Stimulated activated naive CD8-positive, alpha-beta T cell treated with anti-CD3 and anti-CD28 coated beads, Interleukin-15, amount 100 ng/mL, for 72 hours (primary cell): ENCODE results near the gene NOL12.
"Not testable (repeated sequence)": the region's sequence is repeated elsewhere in the genome, so short reads cannot be mapped to it uniquely, and the experiment has no call there.

ENCODE experiments used
- ATAC-seq: fragments of 150-1000 bp; cut with Tn5 transposase; 2 replicates; pipeline ENCODE4 v1.10.0; 2021; ENCODE audit warnings: mild to moderate bottlenecking, moderate library complexity
- DNase-seq, 2 donors: peaks; one replicate each; pipeline ENCODE4 v3.0.0; 2021 to 2022
- H3K27ac Mint-ChIP-seq, 2 donors: one replicate each; pipeline ENCODE4 v1.8.0; 2022; ENCODE audit warnings: mild to moderate bottlenecking in 2 of 2, mixed read lengths in 2 of 2, moderate library complexity in 2 of 2
- H3K27me3 Mint-ChIP-seq: one replicate; pipeline ENCODE4 v1.8.0; 2022; ENCODE audit warnings: mixed read lengths
- H3K4me1 Mint-ChIP-seq: one replicate; pipeline ENCODE4 v1.8.0; 2022; ENCODE audit warnings: mild to moderate bottlenecking, mixed read lengths
- H3K4me3 Mint-ChIP-seq, 2 donors: one replicate each; pipeline ENCODE4 v1.8.0; 2022; ENCODE audit warnings: mild to moderate bottlenecking in 2 of 2, mixed read lengths in 2 of 2, moderate library complexity in 1 of 2
- H3K9me3 Mint-ChIP-seq, 2 donors: one replicate each; pipeline ENCODE4 v1.8.0; 2022; ENCODE audit warnings: mixed read lengths in 2 of 2

NOL12 gene

GRCh38 chr22:37690901-37691504 lies 4.9 kb downstream of the NOL12 start:
- no peak overlapping the region for H3K27ac Mint-ChIP-seq
- peaks cover 35% of the 10 kb centered on the region for H3K4me1 Mint-ChIP-seq
- no peak for ATAC-seq
- H3K4me3 Mint-ChIP-seq: no peak overlapping the region
- H3K27me3 Mint-ChIP-seq: no peaks in the 10 kb centered on the region
- H3K9me3 Mint-ChIP-seq: no peaks in the 10 kb centered on the region
- no peak for DNase-seq

DNA sequence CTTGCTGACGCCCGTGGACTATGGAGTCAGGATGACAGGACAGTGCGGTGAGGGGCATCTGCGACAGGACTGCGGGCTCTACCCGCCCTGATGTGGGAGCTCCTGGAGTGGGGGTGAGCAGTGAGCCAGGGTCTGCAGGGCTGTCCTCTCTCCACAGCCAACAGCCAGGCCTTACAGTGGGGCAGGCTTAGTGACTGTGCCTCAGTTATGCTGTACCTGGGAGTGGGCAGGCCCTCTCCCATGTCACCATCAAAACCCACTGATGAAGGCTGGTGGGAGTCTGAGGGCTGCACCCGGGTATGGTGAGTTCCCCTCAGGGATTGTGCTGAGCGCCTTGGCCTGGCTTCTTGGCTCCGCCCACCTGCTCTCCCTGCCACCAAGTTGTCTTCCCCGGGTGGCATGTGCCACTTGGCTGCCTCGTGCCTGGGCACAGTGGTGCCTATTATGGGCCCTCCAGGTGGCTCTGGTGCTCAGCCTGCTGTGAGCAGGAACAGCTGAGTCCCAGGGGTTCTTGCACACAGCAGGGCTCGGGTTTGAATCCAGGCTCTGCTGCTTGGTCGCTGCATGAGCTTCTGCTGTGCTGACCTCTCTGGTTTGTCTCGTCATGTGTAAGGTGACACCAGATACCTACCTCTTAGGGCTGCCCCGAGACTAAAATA lies 6.6 kb downstream of the NOL12 start:
- Mint-ChIP-seq H3K4me3 (no peak overlapping the region), H3K27me3 (no peaks in the 10 kb centered on the region), H3K9me3 (no peaks in the 10 kb centered on the region), H3K4me1 (peaks cover 31% of the 10 kb centered on the region), H3K27ac (no peak overlapping the region)
- ATAC-seq (no peak), DNase-seq (no peak)

DNA sequence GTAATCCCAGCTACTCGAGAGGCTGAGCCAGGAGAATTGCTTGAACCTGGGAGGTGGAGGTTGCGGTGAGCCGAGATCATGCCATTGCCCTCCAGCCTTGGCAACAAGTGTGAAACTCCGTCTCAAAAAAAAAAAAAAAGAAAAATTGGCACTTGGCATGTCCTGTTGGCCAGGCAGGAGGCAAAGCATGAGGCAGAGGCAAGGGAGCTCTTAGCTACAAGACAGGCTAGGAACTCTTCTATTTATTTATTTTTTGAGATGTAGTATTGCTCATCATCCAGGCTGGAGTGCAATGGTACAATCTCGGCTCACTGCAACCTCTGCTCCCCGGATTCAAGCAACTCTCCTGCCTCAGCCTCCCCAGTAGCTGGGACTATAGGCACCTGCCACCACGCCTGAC lies 8.0 kb downstream of the NOL12 start:
- H3K9me3 Mint-ChIP-seq, DNase-seq, H3K4me3 Mint-ChIP-seq, H3K27me3 Mint-ChIP-seq, H3K27ac Mint-ChIP-seq, ATAC-seq: not testable (repeated sequence)
- peaks cover 21% of the 10 kb centered on the region for H3K4me1 Mint-ChIP-seq

DNA sequence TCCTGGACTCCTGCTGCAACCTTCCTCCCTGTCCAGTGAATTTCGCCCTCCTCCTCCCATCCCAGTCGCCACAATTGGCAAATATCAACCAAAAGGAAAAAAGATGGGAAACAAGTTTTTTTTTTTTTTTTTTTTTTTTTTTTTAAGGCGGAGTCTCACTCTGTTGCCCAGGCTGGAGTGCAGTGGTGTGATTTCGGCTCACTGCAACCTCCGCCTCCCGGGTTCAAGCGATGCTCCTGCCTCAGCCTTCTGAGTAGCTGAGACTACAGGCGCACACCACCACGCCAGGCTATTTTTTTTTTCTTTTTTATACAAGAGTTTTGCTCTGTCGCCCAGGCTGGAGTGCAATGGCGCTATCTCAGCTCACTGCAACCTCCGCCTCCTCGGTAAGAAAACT lies 10.1 kb downstream of the NOL12 start:
- H3K27me3 Mint-ChIP-seq, H3K27ac Mint-ChIP-seq, DNase-seq, H3K9me3 Mint-ChIP-seq: not testable (repeated sequence)
- Mint-ChIP-seq H3K4me1 (peaks cover 21% of the 10 kb centered on the region), H3K4me3 (peak overlapping the region; percentile 44 to 78)
- peak; percentile 29 for ATAC-seq

GRCh38 chr22:37696657-37697537 lies 10.8 kb downstream of the NOL12 start, which contains the start of gene TRIOBP:
TSS of gene TRIOBP (plus strand) at chr22:37697048. CDS start at chr22:37701366, 4,318 bp downstream.
- ATAC-seq (peak; percentile 99), DNase-seq (peak; percentile 80 to 84)
- Mint-ChIP-seq H3K4me1 (peaks cover 21% of the 10 kb centered on the region), H3K4me3 (peak within 1 kb of the TSS; percentile 44 to 78), H3K27ac (peak within 1 kb of the TSS in 1 of 2 donors; percentile 58), H3K9me3 (no peaks in the 10 kb centered on the region), H3K27me3 (no peaks in the 10 kb centered on the region)

DNA sequence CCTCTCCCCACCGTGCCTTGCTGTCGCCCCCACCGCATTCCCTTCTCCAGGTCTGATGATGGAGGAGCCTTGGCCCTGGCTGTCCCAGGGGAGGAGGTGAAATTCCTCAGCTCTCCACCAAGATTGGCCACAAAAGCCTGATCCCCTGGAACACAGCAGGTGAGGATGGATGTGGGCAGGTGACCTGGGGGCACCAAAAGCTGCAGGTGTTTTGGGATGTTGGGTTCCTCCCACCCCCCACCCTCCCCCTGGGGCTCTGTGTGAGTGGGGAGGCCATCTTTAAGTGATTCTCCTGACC lies 11.3 kb downstream of the NOL12 start:
- no peaks in the 10 kb centered on the region for H3K27me3 Mint-ChIP-seq
- H3K9me3 Mint-ChIP-seq: no peaks in the 10 kb centered on the region
- no peak overlapping the region for H3K4me3 Mint-ChIP-seq
- H3K27ac Mint-ChIP-seq: no peak overlapping the region
- ATAC-seq (no peak), DNase-seq (no peak)
- peaks cover 21% of the 10 kb centered on the region for H3K4me1 Mint-ChIP-seq

GRCh38 chr22:37701141-37701786 lies 15.1 kb downstream of the NOL12 start:
- Mint-ChIP-seq H3K4me1 (peaks cover 9% of the 10 kb centered on the region), H3K4me3 (no peak overlapping the region), H3K27ac (no peak overlapping the region), H3K9me3 (no peaks in the 10 kb centered on the region), H3K27me3 (no peaks in the 10 kb centered on the region)
- ATAC-seq (no peak), DNase-seq (no peak)

- H3K4me3 Mint-ChIP-seq: no peak overlapping the region
- ATAC-seq (no peak), DNase-seq (no peak)
- H3K9me3 Mint-ChIP-seq: no peaks in the 10 kb centered on the region
- H3K4me1 Mint-ChIP-seq: no peaks in the 10 kb centered on the region
- no peaks in the 10 kb centered on the region for H3K27me3 Mint-ChIP-seq
- H3K27ac Mint-ChIP-seq: no peak overlapping the region
Measured at GRCh38 chr22:37703906-37704305, 17.8 kb downstream of the NOL12 start.

DNA sequence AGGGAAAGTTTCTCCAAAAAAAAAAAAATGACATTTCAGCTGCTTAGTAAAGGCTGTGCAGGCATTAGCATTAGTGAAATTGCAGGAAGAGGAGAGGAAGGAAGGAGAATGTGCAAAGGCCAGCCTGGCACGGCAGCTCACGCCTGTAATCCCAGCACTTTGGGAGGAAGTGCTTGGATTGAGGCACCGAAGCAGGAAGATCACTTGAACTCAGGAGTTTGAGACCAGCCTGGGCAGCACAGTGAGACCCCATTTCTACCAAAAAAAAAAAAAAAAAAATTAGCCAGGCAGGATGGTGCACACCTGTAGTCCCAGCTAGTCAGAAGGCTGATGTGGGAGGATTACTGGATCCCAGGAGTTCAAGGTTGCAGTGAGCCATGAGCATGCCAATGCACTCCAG lies 18.5 kb downstream of the NOL12 start:
- Mint-ChIP-seq H3K27me3 (no peaks in the 10 kb centered on the region), H3K4me1 (no peaks in the 10 kb centered on the region), H3K27ac (peak overlapping the region in 1 of 2 donors; percentile 31), H3K4me3 (no peak overlapping the region), H3K9me3 (no peaks in the 10 kb centered on the region)
- no peak for ATAC-seq
- DNase-seq: no peak

- Mint-ChIP-seq H3K4me3 (no peak overlapping the region), H3K27ac (no peak overlapping the region), H3K4me1 (no peaks in the 10 kb centered on the region), H3K27me3 (no peaks in the 10 kb centered on the region), H3K9me3 (no peaks in the 10 kb centered on the region)
- no peak for DNase-seq
- no peak for ATAC-seq
Measured at GRCh38 chr22:37705205-37705604, 19.1 kb downstream of the NOL12 start.

- Mint-ChIP-seq H3K9me3 (no peaks in the 10 kb centered on the region), H3K4me3 (no peak overlapping the region), H3K27ac (no peak overlapping the region), H3K27me3 (no peaks in the 10 kb centered on the region), H3K4me1 (peaks cover 5% of the 10 kb centered on the region)
- ATAC-seq: no peak
- no peak for DNase-seq
Measured at GRCh38 chr22:37708580-37709444, 22.7 kb downstream of the NOL12 start.

DNA sequence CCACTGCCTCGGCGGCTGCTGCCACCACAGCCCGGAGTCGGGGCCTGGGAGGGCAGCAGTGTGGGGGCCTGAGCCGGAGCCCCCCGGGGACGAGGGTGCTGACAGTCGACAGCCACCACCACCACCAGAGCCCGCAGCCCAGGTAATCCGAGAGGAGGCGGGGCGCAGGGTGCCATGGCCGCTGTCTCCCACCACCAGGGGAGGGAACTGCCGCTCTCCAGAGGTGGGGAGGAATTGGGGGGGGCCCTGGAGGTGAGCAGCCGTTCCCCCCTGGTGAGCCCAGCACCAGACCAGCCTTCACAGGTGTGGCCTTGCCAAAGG lies 23.3 kb downstream of the NOL12 start:
- H3K9me3 Mint-ChIP-seq: no peaks in the 10 kb centered on the region
- ATAC-seq (no peak), DNase-seq (no peak)
- no peak overlapping the region for H3K4me3 Mint-ChIP-seq
- H3K4me1 Mint-ChIP-seq: peaks cover 5% of the 10 kb centered on the region
- no peak overlapping the region for H3K27ac Mint-ChIP-seq
- no peaks in the 10 kb centered on the region for H3K27me3 Mint-ChIP-seq

DNA sequence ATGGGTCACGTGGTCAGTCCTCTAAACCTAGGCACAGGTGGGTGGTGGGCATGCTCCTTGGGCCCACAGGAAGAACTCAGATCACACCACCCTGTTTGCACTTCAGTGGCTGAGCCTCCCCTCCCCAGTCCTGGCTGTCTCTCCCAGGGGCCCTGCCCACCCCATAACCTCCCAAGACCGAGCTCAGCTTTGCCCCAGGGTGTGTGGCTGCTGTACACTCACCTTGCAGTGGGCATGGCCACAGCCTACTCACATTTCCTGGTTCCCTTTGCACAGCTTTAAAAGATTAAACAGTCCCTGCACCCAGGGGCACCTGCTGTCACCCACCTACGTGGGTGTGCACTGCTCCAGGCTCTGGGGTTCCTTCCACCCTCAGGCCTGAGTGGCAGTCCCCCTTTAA lies 24.5 kb downstream of the NOL12 start:
- DNase-seq (no peak), ATAC-seq (no peak)
- Mint-ChIP-seq H3K27ac (no peak overlapping the region), H3K4me3 (no peak overlapping the region), H3K27me3 (no peaks in the 10 kb centered on the region), H3K9me3 (no peaks in the 10 kb centered on the region), H3K4me1 (peaks cover 5% of the 10 kb centered on the region)

DNA sequence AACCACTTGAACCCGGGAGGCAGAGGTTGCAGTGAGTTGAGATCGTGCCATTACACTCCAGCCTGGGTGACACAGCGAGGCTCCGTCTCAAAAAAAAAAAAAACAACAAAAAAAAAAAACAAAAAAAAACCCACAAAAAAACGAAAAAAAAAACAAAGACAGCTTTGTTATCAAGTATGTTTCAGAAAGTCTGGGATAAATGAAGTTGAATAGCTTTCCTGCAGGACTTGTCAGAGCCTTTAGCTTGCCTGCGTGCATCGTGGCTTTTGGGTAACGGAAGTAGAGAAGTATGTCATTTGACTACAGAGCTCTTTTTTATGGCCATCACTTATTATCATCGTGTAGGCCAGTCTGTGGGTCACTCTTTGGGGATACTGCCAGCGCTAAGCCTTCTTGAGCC lies 25.3 kb downstream of the NOL12 start:
- Mint-ChIP-seq H3K9me3 (no peaks in the 10 kb centered on the region), H3K27ac (no peak overlapping the region), H3K4me3 (no peak overlapping the region), H3K27me3 (no peaks in the 10 kb centered on the region), H3K4me1 (peaks cover 5% of the 10 kb centered on the region)
- DNase-seq: no peak
- no peak for ATAC-seq

- H3K27ac Mint-ChIP-seq: no peak overlapping the region
Measured at GRCh38 chr22:37713761-37714160, 27.6 kb downstream of the NOL12 start.

More at GRCh38 chr22:37713761-37714160, 27.6 kb downstream of the NOL12 start:
- DNase-seq (no peak), ATAC-seq (no peak)
- Mint-ChIP-seq H3K27me3 (no peaks in the 10 kb centered on the region), H3K9me3 (no peaks in the 10 kb centered on the region), H3K4me3 (no peak overlapping the region), H3K4me1 (peaks cover 5% of the 10 kb centered on the region)
